ENCODE data around the gene HELZ2. TPM values are rescaled to one million over a fixed set of nuclear protein-coding genes. Genes with fewer than 3 reads are reported as not detected.

HELZ2 gene
- total RNA-seq, 1 donor: 27.0 TPM

- DNase-seq (ENCODE audit: low read depth): no peak
- TF ChIP-seq CTCF (IDR thresholded peaks at IDR 0.05; ENCODE audit: insufficient read depth, low read length): no peak
- H3K4me3 ChIP-seq (ENCODE audit: low read depth, low read length): no peak overlapping the region
These were observed 16.6 kb downstream of the HELZ2 start for GRCh38 chr20:63557481-63557891.

- no peak for TF ChIP-seq CTCF (IDR thresholded peaks at IDR 0.05; ENCODE audit: insufficient read depth, low read length)
- no peak overlapping the region for H3K4me3 ChIP-seq (ENCODE audit: low read depth, low read length)
- DNase-seq (ENCODE audit: low read depth): no peak
These were observed 17.1 kb downstream of the HELZ2 start for GRCh38 chr20:63556873-63557478.

GRCh38 chr20:63555661-63556381, 18.2 kb downstream of the HELZ2 start:
- TF ChIP-seq CTCF (IDR thresholded peaks at IDR 0.05; ENCODE audit: insufficient read depth, low read length): no peak
- no peak for DNase-seq (ENCODE audit: low read depth)
- no peak overlapping the region for H3K4me3 ChIP-seq (ENCODE audit: low read depth, low read length)

- H3K4me3 ChIP-seq (ENCODE audit: low read depth, low read length): peak overlapping the region; percentile 63
- TF ChIP-seq CTCF (IDR thresholded peaks at IDR 0.05; ENCODE audit: insufficient read depth, low read length): no peak
- DNase-seq (ENCODE audit: low read depth): no peak
These were observed 19.4 kb downstream of the HELZ2 start for GRCh38 chr20:63554361-63555278.

GRCh38 chr20:63553933-63554290, 20.1 kb downstream of the HELZ2 start, which contains the start of gene FNDC11:
FNDC11 (plus strand) TSS chr20:63554159; CDS start chr20:63555664, 1,505 bp downstream.
- DNase-seq (ENCODE audit: low read depth): no peak
- no peak for TF ChIP-seq CTCF (IDR thresholded peaks at IDR 0.05; ENCODE audit: insufficient read depth, low read length)
- H3K4me3 ChIP-seq (ENCODE audit: low read depth, low read length): peak within 1 kb of the TSS; percentile 63

GRCh38 chr20:63553251-63553932, 20.6 kb downstream of the HELZ2 start:
- DNase-seq (ENCODE audit: low read depth): peak; percentile 78
- TF ChIP-seq CTCF (IDR thresholded peaks at IDR 0.05; ENCODE audit: insufficient read depth, low read length): no peak
- H3K4me3 ChIP-seq (ENCODE audit: low read depth, low read length): peak overlapping the region; percentile 63

Measured in fibroblast of the aortic adventitia (primary cell).